ENCODE data around the gene PLPP3. TPM values are rescaled to one million over a fixed set of nuclear protein-coding genes. Genes with fewer than 3 reads are reported as not detected.

Gene PLPP3
- total RNA-seq, 1 experiment from 2014 or later, result 26.7 TPM

- Histone ChIP-seq H3K14ac (ENCODE audit: insufficient read depth, low read length) (no peak overlapping the region), H3K27ac (ENCODE audit: insufficient read length, low read depth, low read length) (no peak overlapping the region), H3K9me3 (ENCODE audit: control insufficient read depth, low read depth, low read length) (no peaks in the 10 kb centered on the region), H3K27me3 (ENCODE audit: insufficient read depth, low read length) (no peaks in the 10 kb centered on the region), H3K23ac (ENCODE audit: insufficient read length, low read depth, low read length) (no peak overlapping the region), H2BK15ac (ENCODE audit: low read depth, low read length) (no peak overlapping the region), H3T11ph (ENCODE audit: low read length) (no peak overlapping the region), H2AK5ac (ENCODE audit: insufficient read length, low read length) (no peak overlapping the region), H2BK20ac (ENCODE audit: low read depth, low read length, poor library complexity, severe bottlenecking) (no peak overlapping the region), H3K4ac (ENCODE audit: low read depth, low read length) (no peak overlapping the region), H2BK5ac (ENCODE audit: insufficient read length, low read length) (no peak overlapping the region), H4K91ac (ENCODE audit: insufficient read length, low read depth, low read length) (no peak overlapping the region), H2BK12ac (ENCODE audit: insufficient read length, low read depth, low read length) (no peak overlapping the region), H2AFZ (ENCODE audit: low read length) (no peak overlapping the region), H2BK120ac (ENCODE audit: low read depth, low read length, poor library complexity, severe bottlenecking) (no peak overlapping the region), H4K20me1 (ENCODE audit: control insufficient read depth, insufficient read depth, insufficient read length) (no peaks in the 10 kb centered on the region), H3K4me2 (ENCODE audit: insufficient read depth, insufficient read length, low read length) (no peak overlapping the region), H3K18ac (ENCODE audit: insufficient read length, low read depth, low read length) (no peak overlapping the region), H4K8ac (replicated peaks; ENCODE audit: insufficient read length, low read depth, low read length) (no peak overlapping the region), H4K5ac (ENCODE audit: insufficient read length, low read depth, low read length) (no peak overlapping the region), H3K9ac (ENCODE audit: extremely low read depth, insufficient read length, low read length) (no peak overlapping the region), H3K56ac (ENCODE audit: insufficient read length, low read depth, low read length) (no peak overlapping the region), H3K79me2 (ENCODE audit: insufficient read depth, low read length) (no peaks in the 10 kb centered on the region), H3K4me1 (ENCODE audit: insufficient read depth, low read length) (no peaks in the 10 kb centered on the region), H3K23me2 (ENCODE audit: insufficient read length, low read depth, low read length, poor library complexity, severe bottlenecking) (no peaks in the 10 kb centered on the region), H3K79me1 (ENCODE audit: insufficient read depth, low read depth, low read length, poor library complexity, severe bottlenecking) (no peaks in the 10 kb centered on the region)
- H3K27ac Mint-ChIP-seq, result no peak overlapping the region
- TF ChIP-seq CTCF (conservative IDR thresholded peaks at IDR 0.05), result no peak
- peaks cover 0 to 2% (median 0%) of the 10 kb centered on the region in 3 experiments; a peak in 1 of 7 replicates for H3K36me3 Mint-ChIP-seq (ENCODE audit: insufficient read depth in 1 of 3, low read depth in 3 of 3)
- H3K4me1 Mint-ChIP-seq, result peaks cover 10 to 11% of the 10 kb centered on the region in 2 experiments; a peak in 3 of 4 replicates
- H3K27me3 Mint-ChIP-seq (ENCODE audit: low read depth), result no peaks in the 10 kb centered on the region
- H3K9me3 Mint-ChIP-seq, result peaks cover 0 to 2% of the 10 kb centered on the region in 2 experiments; a peak in 3 of 5 replicates
- H3K4me3 Mint-ChIP-seq, result peak overlapping the region in 1 of 2 experiments; percentile 16; a peak in 1 of 5 replicates
- no peak for DNase-seq
These were observed 47.2 kb upstream of the PLPP3 start for GRCh38 chr1:56626546-56626945.

All from H9 (cell line).